Activated T-cell treated with anti-CD3 and anti-CD28 coated beads for 4 hours (primary cell): ENCODE measurements around the gene ARHGAP44.

Experiments used
- DNase-seq: peaks from one replicate; pipeline ENCODE4 v3.0.0-alpha.2; 2020

Gene ARHGAP44

GRCh38 chr17:12902046-12902445 is 112.7 kb downstream of the ARHGAP44 start:
- no peak for DNase-seq

- no peak for DNase-seq
These were observed 118.2 kb downstream of the ARHGAP44 start for GRCh38 chr17:12907477-12907876.

GRCh38 chr17:12909046-12909445 is 119.7 kb downstream of the ARHGAP44 start:
- DNase-seq, result no peak

GRCh38 chr17:12909511-12909910 is 120.2 kb downstream of the ARHGAP44 start:
- DNase-seq, result no peak

- DNase-seq, result no peak
These were observed 121.9 kb downstream of the ARHGAP44 start for GRCh38 chr17:12911239-12911638.

- DNase-seq, result no peak
These were observed 128.1 kb downstream of the ARHGAP44 start for GRCh38 chr17:12917399-12917798.

- no peak for DNase-seq
These were observed 128.8 kb downstream of the ARHGAP44 start for GRCh38 chr17:12918142-12918541.

- no peak for DNase-seq
These were observed 132.8 kb downstream of the ARHGAP44 start for GRCh38 chr17:12922120-12922519.

GRCh38 chr17:12924614-12925013 is 135.3 kb downstream of the ARHGAP44 start:
- DNase-seq, result no peak

GRCh38 chr17:12927001-12927400 is 137.7 kb downstream of the ARHGAP44 start:
- DNase-seq, result no peak

- no peak for DNase-seq
These were observed 138.5 kb downstream of the ARHGAP44 start for GRCh38 chr17:12927541-12928425.

GRCh38 chr17:12928736-12929135 is 139.4 kb downstream of the ARHGAP44 start:
- no peak for DNase-seq

- no peak for DNase-seq
These were observed 147.2 kb downstream of the ARHGAP44 start for GRCh38 chr17:12936501-12936900.

- DNase-seq, result no peak
These were observed 151.4 kb downstream of the ARHGAP44 start for GRCh38 chr17:12940699-12941098.

- no peak for DNase-seq
These were observed 157.7 kb downstream of the ARHGAP44 start for GRCh38 chr17:12947047-12947446.

- no peak for DNase-seq
These were observed 162.7 kb downstream of the ARHGAP44 start for GRCh38 chr17:12952012-12952411.

GRCh38 chr17:12953156-12953555 is 163.9 kb downstream of the ARHGAP44 start:
- no peak for DNase-seq

GRCh38 chr17:12955521-12955920 is 166.2 kb downstream of the ARHGAP44 start:
- DNase-seq, result no peak

GRCh38 chr17:12958786-12959185 is 169.5 kb downstream of the ARHGAP44 start:
- DNase-seq, result no peak

GRCh38 chr17:12959441-12959840 is 170.1 kb downstream of the ARHGAP44 start:
- DNase-seq, result no peak

GRCh38 chr17:12961655-12962054 is 172.4 kb downstream of the ARHGAP44 start:
- no peak for DNase-seq

GRCh38 chr17:12963505-12963904 is 174.2 kb downstream of the ARHGAP44 start:
- DNase-seq, result no peak

GRCh38 chr17:12964162-12964561 is 174.9 kb downstream of the ARHGAP44 start:
- DNase-seq, result no peak

- no peak for DNase-seq
These were observed 175.5 kb downstream of the ARHGAP44 start for GRCh38 chr17:12964840-12965239.

- DNase-seq, result no peak
These were observed 176.7 kb downstream of the ARHGAP44 start for GRCh38 chr17:12965988-12966387.
